ENCODE data around the gene HOXA7. TPM values are rescaled to one million over a fixed set of nuclear protein-coding genes. Genes with fewer than 3 reads are reported as not detected.

The HOXA7 gene
- total RNA-seq, 1 donor from 2014 or later: not detected

GRCh38 chr7:27189997-27190748, 33.7 kb upstream of the HOXA7 start:
- Mint-ChIP-seq H3K4me3 (ENCODE audit: unreplicated experiment) (no peak overlapping the region), H3K4me1 (ENCODE audit: low read depth, unreplicated experiment) (peaks cover 3% of the 10 kb centered on the region), H3K27me3 (ENCODE audit: unreplicated experiment) (peaks cover 58% of the 10 kb centered on the region), H3K27ac (ENCODE audit: unreplicated experiment) (no peak overlapping the region), H3K36me3 (ENCODE audit: unreplicated experiment) (peaks cover 3% of the 10 kb centered on the region), H3K9me3 (ENCODE audit: unreplicated experiment) (peaks cover 20% of the 10 kb centered on the region)
- peak; percentile 4 for DNase-seq
- TF ChIP-seq CTCF (IDR thresholded peaks at IDR 0.05; ENCODE audit: partially characterized antibody, unreplicated experiment): no peak

GRCh38 chr7:27189295-27189996, 33.0 kb upstream of the HOXA7 start:
- no peak for TF ChIP-seq CTCF (IDR thresholded peaks at IDR 0.05; ENCODE audit: partially characterized antibody, unreplicated experiment)
- peaks cover 3% of the 10 kb centered on the region for H3K36me3 Mint-ChIP-seq (ENCODE audit: unreplicated experiment)
- no peak overlapping the region for H3K4me3 Mint-ChIP-seq (ENCODE audit: unreplicated experiment)
- H3K4me1 Mint-ChIP-seq (ENCODE audit: low read depth, unreplicated experiment): peaks cover 3% of the 10 kb centered on the region
- peaks cover 21% of the 10 kb centered on the region for H3K9me3 Mint-ChIP-seq (ENCODE audit: unreplicated experiment)
- H3K27ac Mint-ChIP-seq (ENCODE audit: unreplicated experiment): no peak overlapping the region
- H3K27me3 Mint-ChIP-seq (ENCODE audit: unreplicated experiment): peaks cover 58% of the 10 kb centered on the region
- DNase-seq: peak; percentile 21

GRCh38 chr7:27188386-27189294, 32.2 kb upstream of the HOXA7 start:
- TF ChIP-seq CTCF (IDR thresholded peaks at IDR 0.05; ENCODE audit: partially characterized antibody, unreplicated experiment): no peak
- H3K4me1 Mint-ChIP-seq (ENCODE audit: low read depth, unreplicated experiment): peaks cover 3% of the 10 kb centered on the region
- DNase-seq: peak; percentile 33
- H3K36me3 Mint-ChIP-seq (ENCODE audit: unreplicated experiment): peaks cover 3% of the 10 kb centered on the region
- H3K27me3 Mint-ChIP-seq (ENCODE audit: unreplicated experiment): peaks cover 59% of the 10 kb centered on the region
- H3K4me3 Mint-ChIP-seq (ENCODE audit: unreplicated experiment): peak overlapping the region; percentile 9
- H3K9me3 Mint-ChIP-seq (ENCODE audit: unreplicated experiment): peaks cover 19% of the 10 kb centered on the region
- H3K27ac Mint-ChIP-seq (ENCODE audit: unreplicated experiment): no peak overlapping the region

- peak; percentile 20 for DNase-seq
- Mint-ChIP-seq H3K36me3 (ENCODE audit: unreplicated experiment) (peaks cover 3% of the 10 kb centered on the region), H3K27ac (ENCODE audit: unreplicated experiment) (no peak overlapping the region), H3K4me1 (ENCODE audit: low read depth, unreplicated experiment) (peaks cover 3% of the 10 kb centered on the region), H3K4me3 (ENCODE audit: unreplicated experiment) (peak overlapping the region; percentile 9), H3K9me3 (ENCODE audit: unreplicated experiment) (peaks cover 20% of the 10 kb centered on the region), H3K27me3 (ENCODE audit: unreplicated experiment) (peaks cover 62% of the 10 kb centered on the region)
- TF ChIP-seq CTCF (IDR thresholded peaks at IDR 0.05; ENCODE audit: partially characterized antibody, unreplicated experiment): no peak
Observed at GRCh38 chr7:27187475-27188385, 31.3 kb upstream of the HOXA7 start.

All from glutamatergic neuron (in vitro differentiated cells).